Heart left ventricle (tissue), 13 donors: Measurements from ENCODE around the gene EID2B.

Experiments used
- POLR2A ChIP-seq, 2 donors: fragments of 450-650 bp; IDR thresholded peaks; one replicate each; pipeline ENCODE4 v1.6.1; 2017; ENCODE audit warnings: antibody characterized with exemption in 2 of 2, mild to moderate bottlenecking in 2 of 2, moderate library complexity in 2 of 2
- TF ChIP-seq, protein P1 (sequence below), 12 donors: fragments of 200-600 bp; sonication (generic) in 4 of 12; IDR thresholded peaks; one replicate each; pipeline versions ENCODE4 v1.5.0 to v1.8.0; 2018 to 2022; ENCODE audit warnings: antibody characterized with exemption in 12 of 12, mild to moderate bottlenecking in 5 of 12
- donor health status: ischemic (EF 13 %, LVEDD 7.1; RV severe dilation, severe dysfunction).
- donor health status: DM: no; HTN: yes; CAD: no.
- donor health status: DM: no; HTN: no; CAD: no.
- donor health status: ischemic (EF 25% LVEDD 6.9; RV normal size, moderate dysfunction).
- donor health status: ischemic (EF 25% LVEDD 5.7; RV mildly dilated, moderate dysfunction).
- donor health status: ischemic (EF 35%, LVEDD 5.7; RV mildly dilated, moderate dysfunction).
- donor health status: nonischemic (EF 11% LVEDD 7.7; RV severe dilation, severe dysfunction).
- donor health status: DM: yes; HTN: yes; CAD: no.
- donor health status: PGD.
- donor health status: ischemic (EF 29% LVEDD 5.4; RV normal size, mild dysfunction).
- donor health status: nonischemic (EF 23%, LVEDD 6.1; RV moderate dilation, normal function).

DNA sequence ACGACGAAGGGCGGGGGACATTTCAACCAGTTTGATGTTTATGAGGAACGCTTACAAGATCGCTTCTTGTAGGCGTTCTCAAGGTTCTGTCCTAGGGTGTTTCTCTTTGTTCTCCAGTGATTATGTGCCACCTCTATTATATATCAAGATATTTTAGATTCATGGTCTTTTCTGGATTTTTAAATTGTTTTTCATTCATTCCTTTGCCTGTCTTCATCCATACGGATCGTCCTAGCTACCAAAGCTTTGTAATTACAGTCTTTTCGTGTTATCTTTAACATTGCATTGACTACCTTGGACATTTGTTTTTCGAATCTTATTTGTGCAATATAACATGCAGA, 7.7 kb upstream of the EID2B start:
- TF ChIP-seq, protein P1, sequence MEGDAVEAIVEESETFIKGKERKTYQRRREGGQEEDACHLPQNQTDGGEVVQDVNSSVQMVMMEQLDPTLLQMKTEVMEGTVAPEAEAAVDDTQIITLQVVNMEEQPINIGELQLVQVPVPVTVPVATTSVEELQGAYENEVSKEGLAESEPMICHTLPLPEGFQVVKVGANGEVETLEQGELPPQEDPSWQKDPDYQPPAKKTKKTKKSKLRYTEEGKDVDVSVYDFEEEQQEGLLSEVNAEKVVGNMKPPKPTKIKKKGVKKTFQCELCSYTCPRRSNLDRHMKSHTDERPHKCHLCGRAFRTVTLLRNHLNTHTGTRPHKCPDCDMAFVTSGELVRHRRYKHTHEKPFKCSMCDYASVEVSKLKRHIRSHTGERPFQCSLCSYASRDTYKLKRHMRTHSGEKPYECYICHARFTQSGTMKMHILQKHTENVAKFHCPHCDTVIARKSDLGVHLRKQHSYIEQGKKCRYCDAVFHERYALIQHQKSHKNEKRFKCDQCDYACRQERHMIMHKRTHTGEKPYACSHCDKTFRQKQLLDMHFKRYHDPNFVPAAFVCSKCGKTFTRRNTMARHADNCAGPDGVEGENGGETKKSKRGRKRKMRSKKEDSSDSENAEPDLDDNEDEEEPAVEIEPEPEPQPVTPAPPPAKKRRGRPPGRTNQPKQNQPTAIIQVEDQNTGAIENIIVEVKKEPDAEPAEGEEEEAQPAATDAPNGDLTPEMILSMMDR (IDR thresholded peaks at IDR 0.05): peak in 3 of 12 donors; percentile 12 to 23 (median 15)
- no peak for TF ChIP-seq POLR2A (IDR thresholded peaks at IDR 0.05)
